NK-92 treated with Interleukin-12 subunit alpha and Interleukin-12 subunit beta, amount 100 ng/mL, for 24 hours (cell line): ENCODE results near the gene TNFRSF8.

Experiments used
- DNase-seq: peaks from one replicate; lab custom pipeline; 2025; lab: John Stamatoyannopoulos, UW

TNFRSF8 gene

DNA sequence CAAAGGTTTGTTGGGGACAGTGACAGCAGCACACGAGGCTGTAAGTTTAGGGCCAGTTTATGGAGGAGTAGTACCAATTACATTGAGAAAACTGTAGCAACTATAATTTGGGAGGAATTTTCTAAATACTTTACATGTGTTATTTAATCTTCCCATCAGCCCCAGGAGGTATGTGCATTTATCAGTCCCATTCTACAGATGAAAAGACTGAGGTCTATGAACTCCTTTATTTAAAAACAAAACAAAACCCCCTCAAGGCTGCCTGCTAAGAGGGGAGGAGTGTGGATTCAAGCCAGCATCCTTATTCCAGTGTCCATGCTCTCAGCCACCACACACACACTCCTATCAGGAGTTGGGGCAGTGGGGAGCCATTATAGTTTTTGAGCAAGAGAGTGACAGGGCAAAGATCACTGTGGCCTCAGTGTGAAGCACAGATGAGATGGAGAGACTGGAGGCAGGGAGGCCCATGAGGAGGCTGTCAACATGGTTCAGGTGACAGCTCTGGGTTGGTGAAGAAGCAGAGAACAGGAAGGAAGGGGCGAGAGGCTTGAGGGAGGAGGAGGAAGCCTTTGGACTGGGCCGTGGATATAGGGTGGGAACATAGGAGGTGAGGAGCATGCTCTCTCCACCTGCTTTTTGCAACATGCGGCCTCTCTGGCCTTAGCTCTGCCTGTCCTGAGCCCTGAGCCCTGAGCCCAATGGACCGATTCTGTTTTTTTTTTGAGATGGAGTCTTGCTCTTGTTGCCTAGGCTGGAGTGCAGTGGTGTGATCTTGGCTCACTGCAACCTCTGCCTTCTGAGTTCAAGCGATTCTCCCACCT lies 113.4 kb downstream of the TNFRSF8 start:
- DNase-seq, result no peak

DNA sequence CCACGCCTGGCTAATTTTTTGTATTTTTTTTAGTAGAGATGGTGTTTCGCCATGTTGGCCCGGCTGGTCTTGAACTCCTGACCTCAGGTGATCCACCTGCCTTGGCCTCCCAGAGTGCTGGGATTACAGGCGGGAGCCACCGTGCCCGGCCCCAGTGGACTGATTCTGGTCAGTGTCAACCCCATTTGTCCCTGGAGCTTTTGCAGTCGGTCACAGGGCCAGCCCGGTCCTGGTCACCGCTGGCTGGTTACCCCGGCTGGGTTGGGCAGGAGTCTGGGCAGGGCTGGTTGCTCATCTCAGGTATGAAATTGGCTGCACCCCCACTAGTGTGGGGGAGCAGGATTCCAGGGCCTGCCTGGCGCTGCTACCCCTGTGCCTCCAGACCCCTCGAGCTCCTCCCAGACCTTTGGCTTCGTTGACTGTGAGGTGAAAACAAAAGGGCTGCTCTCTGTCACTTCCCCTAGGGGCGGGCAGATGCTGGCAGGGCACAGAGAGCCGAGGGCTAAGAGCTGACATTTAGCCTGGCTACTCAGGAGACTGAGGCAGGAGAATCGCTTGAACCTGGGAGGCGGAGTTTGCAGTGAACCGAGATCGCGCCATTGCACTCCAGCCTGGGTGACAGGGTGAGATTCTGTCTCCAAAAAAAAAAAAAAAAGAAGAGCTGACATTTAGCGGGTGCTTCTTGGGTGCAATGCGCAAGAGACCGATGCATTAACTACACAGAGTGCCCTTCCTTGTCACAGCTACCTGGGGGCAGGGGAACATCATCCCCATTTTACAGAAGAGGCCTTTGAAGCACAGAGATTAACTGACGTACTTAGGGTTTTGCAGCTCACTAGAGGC lies 114.3 kb downstream of the TNFRSF8 start:
- no peak for DNase-seq

DNA sequence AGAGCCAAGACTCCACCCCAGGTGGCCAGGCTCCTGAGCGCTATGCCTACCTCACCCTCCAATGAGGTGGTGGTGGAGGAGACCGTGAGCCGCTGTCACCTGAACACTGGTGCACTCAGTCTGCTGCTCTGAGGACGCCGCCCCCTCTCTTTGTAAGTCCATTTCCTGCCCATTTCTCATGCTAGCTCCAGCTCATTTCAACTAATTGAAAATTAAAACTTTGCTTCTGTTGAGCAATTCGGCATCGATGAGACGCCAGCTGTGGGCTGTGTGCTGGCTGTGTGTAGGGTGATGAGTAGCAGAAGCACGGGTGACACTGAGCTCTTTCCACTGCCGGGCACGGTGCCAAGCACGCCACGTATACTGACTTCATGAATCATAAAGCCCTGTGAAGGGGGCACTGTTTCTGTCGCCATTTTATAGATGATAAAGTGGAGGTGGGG lies 114.9 kb downstream of the TNFRSF8 start:
- no peak for DNase-seq

DNA sequence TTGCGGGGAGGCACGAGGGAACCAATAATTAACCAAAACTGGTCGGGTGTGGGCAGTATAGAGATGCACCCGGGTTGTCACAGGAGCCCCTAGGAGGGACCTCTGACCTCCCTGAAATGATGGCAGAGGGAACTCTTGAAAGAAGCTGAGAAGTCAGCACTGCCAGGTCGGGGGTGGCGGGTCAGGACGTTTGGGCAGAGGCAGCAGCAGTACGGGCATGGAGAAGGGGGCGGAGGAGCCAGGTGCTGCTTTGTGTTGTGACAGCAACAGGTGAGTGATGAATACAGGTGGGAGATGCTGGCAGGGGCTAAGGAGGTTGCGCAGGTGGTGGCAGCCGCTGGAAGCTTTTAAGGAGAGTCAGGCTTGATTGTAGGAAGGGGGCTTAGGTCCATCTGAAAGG lies 115.4 kb downstream of the TNFRSF8 start:
- DNase-seq, result no peak

DNA sequence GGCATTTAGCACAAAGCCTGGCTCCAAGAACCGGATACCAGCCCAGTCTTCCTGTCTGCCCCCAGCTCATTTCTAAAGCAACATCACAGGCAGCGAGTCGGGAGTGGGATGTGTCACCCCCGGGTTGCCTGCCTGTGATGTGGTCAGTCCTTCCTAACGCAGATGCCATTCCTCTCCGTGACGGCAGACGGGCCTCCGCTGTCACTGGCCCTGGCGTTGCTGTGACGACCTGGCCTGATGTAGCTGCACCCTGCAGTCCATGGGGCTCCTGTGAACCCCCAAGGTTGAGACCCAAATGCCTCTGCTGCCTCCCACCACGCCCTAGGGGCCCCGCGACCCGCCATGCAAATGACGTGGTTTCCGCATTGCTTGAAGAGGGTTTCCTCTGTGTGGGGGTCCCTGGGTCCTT lies 116.0 kb downstream of the TNFRSF8 start:
- DNase-seq, result no peak

DNA sequence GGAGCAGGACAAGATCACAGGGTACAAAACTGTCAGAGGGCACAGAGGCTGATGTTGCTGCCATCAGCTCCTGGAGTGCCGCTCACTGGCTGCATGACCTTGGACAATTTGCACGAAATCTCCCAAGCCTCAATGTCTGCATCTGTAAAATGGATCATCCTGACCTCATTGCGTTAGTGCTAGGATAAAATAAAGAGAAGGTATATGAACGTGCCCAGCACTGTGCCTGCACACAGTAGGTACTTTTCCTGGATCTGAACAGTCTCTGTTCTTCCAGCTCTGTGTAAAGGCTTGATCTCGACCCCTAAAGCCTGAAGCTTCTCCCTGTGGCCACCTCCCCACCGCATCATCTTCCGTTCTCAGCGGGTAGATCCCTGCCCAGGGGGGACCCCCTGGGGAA lies 116.6 kb downstream of the TNFRSF8 start:
- no peak for DNase-seq

DNA sequence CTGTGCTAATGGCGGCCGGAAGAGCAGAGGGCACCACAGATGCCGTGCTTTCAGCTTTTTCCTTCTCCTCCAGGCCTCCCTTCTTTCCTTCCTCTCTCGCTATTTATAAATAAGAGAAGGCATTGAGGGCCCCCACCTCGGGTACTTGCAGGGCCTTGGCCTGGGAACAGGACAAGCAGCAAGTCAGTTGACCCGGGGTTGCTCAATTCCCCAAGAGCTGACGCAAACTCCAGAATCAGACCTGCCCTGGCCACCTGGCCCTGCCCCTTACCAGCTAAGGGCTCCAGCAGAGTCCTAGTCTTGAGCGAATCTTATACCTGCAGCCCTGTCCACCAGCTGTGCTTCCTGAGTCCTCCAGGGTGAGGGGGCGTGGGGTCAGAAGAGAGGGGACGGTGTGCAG lies 117.2 kb downstream of the TNFRSF8 start:
- DNase-seq, result no peak

DNA sequence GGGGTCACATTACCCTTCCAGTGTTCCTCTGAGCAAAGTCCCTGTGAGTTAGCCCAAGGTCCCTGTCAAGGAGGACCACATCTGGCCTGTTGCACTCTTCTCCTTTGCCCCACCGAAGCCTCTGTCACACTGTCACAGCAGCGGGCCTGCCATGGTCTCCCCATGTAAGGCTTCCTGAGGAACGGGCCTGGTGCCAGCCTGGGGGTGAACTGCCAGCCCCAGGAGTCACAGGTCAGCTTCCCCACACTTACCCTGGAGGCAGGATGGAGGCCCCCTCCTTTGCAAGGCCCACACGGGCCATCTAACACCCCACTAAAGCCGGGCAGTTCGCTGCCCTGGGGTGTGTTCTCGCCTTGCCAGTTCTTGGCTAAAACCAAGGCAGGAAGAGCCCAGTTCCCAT lies 117.8 kb downstream of the TNFRSF8 start:
- DNase-seq, result no peak

DNA sequence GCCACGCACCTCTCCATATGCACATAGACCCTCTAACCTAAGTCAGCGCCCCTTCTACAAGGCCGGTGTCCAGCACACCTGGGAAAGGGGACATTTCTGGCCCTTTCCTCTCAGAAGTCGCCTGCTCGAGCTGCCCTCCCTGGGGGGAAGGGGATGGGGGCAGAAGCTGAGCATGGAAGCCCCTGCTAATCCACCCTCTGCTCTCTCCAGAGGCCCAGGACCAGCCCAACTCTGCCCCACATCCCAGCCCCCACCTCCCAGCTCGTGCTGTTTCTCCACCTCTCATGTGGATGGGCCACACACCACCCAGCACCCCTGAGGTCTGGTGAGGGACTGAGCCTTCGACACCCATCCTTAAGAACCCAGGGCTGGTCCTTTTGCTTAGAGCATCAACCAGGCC lies 118.5 kb downstream of the TNFRSF8 start:
- no peak for DNase-seq

DNA sequence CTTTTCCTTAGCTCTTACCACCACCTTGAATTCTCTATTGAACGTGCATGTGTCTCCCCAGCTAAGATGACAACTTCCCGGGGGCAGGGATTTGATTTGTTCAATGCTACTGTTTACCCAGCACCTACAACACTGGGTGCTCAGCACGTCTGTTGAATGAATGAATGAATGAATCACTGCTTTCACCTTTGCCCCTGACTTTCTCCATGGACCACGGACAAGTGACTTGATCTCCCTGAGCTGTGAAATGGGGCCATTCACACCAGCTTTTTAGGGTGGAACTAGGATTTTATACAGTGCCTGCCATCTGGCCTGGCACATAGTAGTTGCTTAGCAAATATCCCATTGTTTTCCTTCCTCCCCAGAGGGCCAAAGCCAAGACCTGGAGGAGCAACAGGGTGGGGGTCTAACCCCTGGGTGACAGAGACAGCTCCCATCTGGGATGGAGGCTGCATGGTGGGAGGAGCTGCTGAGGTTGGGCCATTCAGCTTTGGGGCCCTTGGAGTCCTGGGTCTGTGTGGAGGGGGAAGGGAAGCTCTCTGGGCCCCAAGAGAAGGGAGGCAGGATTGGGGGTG lies 119.4 kb downstream of the TNFRSF8 start:
- no peak for DNase-seq

DNA sequence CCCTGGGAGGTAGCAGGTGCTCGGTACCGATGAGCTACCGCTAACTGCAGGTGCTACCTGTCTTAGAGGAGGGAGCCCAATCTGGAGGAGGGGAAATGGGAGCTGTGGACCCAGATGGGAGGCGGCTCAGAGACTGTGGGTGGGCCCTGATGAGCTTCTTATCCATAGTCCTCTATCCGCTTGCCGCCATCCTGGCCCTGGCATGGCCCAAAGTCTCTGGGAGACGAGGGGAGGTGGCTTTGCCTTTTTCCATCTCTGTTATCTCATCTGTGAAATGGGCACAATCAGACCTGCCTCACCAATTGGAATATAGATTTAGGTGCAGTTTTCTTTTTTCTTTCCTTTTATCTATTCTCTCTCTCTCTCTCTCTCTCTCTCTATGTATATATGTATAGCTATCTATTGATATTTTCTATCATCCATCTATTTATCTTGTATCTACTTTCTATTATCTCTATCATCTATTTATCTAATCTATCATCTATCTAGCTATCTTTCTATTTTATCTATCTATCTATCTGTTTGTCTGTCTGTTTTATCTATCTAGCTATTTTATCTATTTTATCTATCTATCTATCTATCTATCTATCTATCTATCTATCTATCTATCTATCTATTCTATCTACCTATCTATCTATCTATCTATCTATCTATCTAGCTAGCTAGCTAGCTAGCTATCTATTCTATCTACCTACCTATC lies 120.1 kb downstream of the TNFRSF8 start:
- no peak for DNase-seq

DNA sequence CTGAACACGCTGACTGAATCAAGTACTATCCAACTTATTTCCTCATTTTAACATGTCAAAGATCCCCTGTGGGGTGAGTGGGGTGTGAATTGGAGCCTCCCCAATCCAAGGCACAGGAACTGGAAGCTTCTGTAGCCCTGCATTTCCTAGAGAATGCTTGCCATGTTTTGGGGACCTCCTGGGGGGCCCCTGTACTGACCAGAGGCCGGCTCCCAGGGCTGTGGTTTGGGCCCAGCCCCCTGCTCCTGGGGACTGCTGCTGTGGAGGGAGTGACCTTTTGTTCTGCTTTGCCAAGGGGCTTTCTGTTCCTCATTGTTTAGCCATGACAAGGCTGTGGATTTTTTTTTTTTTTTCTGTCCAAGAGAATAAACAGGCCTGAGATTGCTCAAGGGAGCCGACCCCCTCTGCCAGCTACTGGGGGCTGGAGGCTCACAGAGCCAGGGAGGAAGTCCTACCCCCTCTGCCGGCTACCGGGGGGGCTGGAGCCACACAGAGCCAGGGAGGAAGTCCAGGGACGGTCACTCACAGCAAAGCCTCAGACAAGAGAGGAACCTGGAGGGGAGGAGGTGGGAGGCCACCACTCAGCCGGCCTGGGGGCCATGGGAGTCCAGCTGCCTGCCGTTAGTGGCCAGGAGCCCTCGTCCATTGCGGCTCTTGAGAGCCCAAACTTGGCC lies 121.0 kb downstream of the TNFRSF8 start:
- no peak for DNase-seq

DNA sequence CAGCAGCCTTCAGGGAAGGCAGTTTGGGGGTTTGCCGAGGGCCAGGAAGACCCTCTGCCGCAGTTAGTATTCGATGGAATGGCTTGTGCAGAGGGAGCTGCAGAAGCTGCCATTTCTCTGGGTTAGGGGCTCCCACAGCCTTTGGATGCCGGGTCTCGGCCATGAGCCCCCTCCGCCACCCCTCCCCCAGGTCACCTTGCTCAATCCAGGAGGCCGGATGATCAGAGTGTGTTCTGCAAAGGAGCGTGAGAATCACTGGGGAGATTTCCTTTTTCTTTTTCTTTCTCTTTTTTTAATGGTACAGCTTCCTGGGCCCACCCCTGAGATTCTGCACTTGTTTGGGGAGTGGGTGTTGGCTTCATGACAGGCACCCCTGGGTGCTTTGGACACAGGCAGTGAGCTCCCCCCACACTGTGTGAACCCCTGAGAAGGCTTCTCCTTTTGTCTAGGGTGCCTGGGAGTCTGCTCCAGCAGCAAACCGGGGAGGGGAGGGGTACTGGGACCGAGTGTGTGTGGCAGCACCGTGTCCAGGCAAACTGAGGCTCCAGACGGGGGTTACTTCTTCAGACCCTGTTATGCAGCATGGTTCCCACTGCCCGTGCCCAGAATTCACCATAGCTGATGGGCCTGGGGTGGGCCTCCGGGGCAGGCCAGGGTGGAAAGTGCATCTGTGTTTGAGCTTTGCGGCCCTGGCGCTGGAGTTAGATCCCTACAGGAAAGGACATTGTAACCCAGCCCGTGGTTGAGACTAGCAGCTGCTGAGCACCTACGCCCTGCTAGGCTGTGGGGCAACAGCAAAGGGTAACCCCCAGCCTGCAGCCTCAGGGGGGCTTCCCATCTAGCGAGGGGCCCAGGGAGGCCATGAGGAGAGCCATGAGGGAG lies 122.2 kb downstream of the TNFRSF8 start:
- no peak for DNase-seq

DNA sequence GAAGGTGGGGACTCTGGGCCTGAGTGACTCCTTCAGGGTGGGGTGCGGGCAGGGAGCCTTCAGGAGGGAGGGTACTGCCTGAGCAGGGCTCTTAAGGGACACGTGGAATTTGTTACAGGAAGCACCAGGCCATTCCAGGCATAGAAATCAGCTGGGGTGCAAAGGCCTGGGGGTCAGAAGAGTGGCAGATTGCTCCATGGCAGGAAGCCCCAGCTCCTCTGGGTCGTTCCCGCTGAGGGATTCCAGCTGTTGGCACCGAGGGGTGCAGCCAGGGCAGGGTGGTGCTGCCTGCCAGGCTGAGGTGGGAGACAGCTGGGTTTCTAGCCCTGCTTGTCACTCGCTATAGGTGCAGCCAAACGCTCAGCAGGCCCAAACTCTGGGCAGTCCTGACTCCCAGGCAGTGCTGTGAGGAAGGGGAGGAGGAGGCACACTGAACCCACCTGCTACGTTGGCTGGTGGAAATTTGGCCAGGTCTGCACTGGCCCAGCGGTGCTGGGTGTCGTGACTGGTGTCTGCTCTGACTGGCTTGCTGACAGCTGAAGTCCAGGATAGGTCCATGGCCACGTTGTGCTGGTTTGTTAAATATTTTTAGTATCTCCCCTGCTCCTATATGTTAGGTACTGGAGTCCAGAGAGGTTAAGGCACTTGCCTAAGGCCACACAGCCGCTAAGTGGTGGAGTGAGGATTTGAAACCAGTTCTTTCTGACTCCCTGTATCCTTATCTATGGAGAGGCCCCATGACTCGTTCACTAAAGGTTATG lies 123.0 kb downstream of the TNFRSF8 start:
- no peak for DNase-seq

DNA sequence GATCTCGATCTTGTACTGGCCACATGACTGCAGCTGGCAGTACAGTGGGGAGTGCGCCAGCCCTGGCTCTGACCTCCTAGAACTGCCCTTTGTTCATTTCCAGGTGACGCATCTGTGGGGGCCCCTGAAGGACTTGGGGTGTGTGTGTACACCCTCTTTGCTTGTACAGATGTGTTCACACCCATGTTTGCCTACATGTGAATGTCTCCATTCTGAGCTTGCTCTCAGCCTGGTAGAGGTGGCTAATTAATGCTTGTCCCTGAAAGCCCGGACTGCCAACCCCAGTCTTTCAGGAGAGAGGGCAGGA lies 123.5 kb downstream of the TNFRSF8 start:
- no peak for DNase-seq

DNA sequence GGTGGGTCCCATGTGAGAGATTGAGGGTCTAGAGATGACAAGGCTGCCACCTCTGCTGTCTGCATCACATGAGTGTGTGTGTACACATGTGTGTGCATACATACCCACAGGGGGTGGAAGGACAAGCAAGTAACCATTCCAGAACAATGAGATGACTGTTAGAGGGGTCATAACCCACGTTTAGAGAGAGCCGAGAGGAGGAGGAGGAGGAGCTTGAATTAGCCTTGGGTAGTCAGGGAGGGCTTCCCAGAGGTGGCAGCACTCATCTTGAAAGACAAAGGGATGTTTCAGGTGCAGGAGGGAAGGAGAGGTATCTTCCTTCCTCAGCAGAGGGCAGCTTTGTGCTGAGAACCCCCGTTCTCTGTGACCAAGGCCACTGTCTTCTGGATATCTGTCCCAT lies 125.0 kb downstream of the TNFRSF8 start:
- DNase-seq, result no peak

DNA sequence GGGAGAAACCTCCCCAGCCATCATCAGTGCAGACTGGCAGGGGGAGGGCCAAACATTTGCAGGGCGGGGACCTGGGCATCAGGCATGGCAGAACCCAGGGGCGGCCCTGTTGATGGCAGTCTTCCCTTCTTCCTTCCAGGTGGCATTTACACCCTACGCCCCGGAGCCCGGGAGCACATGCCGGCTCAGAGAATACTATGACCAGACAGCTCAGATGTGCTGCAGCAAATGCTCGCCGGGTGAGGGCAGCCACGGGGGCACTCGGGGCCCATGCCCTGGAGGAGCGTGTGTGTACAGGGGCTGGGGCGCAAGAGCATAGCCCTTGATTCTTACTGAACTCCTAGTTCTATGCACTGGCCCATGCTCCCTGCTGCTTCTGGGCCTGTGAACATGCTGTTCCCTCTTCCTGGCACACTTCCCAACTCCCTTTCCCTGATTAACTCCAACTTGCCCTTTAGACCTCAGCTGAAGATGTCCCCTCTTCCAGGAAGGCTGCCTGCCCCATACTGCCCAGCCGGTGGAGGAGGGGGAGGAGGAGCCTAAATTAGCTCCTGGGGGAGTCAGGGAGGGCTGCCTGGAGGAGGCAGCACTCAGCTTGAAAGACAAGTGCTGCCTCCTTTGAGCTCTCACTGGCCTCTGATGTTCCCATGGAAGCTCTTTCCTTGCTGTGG lies 125.7 kb downstream of the TNFRSF8 start:
- DNase-seq, result no peak

DNA sequence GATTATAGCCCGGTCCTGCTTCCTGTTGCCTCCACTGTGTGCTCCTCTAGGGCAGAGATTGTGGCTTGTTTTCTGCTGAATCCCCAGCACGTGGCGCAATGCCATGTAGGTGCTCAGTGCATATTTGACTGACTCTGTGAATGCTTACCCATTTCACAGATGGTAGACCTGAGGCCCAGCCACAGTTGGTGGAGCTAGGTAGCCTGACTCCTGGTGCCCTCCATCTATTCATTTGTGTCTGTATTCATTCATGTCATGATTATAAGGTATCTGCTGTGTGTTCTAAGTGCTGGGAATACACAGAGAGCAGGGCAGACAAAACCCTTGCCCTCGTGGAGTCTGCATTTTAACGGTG lies 126.2 kb downstream of the TNFRSF8 start:
- DNase-seq, result no peak

DNA sequence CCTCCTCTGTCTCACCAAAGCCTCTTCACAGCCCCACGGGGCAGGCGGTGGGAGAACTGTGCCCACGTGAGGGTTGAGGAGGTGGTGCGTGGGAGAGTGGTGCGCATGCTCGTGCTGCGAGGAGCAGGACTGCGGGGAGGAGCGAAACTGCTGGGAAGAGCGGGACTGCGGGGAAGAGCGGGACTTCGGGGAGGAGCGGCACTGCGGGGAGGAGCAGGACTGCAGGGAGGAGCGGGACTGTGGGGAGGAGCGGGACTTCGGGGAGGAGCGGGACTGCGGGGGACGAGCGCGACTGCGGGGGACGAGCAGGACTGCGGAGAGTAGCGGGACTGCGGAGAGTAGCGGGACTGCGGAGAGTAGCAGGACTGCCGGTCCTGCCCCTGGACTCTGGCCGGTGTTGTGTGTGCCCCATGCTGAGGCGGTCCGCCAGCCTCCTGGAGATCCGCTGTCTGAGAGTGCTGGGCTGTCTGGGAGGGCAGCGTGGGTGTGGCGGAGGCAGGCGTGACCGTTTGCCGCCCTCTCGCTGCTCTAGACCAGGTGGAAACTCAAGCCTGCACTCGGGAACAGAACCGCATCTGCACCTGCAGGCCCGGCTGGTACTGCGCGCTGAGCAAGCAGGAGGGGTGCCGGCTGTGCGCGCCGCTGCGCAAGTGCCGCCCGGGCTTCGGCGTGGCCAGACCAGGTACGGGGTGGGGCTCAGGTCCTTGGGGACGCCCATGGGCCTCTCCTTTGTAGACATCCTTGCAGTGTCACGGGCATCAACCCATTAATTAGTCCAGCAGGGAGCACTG lies 128.3 kb downstream of the TNFRSF8 start:
- no peak for DNase-seq
